GM18498 (cell line): Measurements from ENCODE around the gene CLCF1.
"Not testable (repeated sequence)": the region's sequence is repeated elsewhere in the genome, so short reads cannot be mapped to it uniquely, and the experiment has no call there.

Experiments
- ATAC-seq: cut with Tn5 transposase; IDR thresholded peaks from one replicate; pipeline ENCODE4 v1.9.1; 2021; ENCODE audit warnings: mild to moderate bottlenecking, moderate library complexity; ENCODE audit not compliant: unreplicated experiment

CLCF1 gene

DNA sequence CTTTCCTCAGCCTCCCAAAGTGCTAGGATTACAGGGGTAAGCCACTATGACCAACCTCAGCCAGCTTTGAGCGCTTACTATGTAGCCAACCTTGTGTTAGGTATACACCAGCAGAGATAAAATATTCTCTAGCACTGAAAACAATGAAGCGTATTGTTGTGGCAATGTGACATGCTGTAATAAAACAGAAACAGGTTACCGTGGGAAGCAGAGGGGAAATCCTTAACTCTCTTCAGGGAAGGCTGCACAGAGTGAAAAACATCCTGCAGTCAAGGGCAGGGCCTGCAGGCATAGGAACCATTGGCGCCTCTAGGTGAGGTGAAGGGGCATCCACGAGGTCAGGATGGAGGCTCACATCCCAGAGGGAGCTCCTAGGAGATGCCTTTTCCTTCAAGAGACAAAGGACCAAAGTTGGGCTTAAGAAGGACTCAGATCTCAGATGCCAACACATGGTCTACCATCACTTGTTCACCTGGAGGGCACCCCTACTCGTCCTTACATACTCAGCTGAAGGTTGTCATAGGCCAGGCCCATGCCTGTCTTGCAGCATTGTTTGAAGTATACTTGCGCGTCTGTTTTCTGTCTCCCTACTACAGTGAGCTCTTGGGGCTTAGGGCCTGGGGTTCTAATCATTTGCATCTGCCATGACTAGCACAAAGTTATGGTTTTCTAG, 28.0 kb downstream of the CLCF1 start:
- ATAC-seq: no peak

DNA sequence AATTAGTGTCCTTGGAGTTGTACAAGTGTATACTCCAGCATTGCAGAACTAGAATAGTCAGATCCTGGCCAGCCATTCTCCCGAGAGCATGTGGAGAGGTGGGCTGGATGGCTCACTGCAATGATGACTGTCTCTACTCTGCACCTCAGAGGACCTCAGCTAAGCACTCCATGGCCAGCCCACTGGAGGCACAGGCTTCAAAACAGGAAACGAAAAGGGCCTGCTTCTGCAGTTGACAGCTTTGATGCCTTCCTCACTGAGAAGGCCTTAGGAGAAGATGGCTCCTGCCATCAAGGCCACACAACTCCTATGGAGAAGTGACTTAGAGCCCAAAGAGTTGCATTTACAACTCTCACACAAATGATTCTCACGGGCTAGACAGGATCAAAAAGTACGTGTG, 29.1 kb downstream of the CLCF1 start:
- no peak for ATAC-seq

DNA sequence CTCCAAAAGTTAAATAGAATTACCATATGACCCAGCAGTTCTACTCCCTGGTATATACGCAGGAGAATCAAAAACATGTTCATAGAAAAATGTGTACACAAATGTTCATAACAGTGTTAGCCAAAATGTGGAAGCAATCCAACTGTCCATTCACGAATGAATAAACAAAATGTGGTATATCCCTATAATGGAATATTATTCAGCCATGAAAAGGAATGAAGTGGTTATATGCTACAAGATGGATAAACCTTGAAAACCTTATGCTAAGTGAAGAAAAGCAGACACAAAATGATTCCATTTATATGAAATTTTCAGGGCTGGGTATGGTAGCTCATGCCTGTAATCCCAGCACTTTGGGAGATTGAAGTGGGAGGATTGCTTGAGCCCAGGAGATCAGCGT, 36.1 kb downstream of the CLCF1 start:
- no peak for ATAC-seq

DNA sequence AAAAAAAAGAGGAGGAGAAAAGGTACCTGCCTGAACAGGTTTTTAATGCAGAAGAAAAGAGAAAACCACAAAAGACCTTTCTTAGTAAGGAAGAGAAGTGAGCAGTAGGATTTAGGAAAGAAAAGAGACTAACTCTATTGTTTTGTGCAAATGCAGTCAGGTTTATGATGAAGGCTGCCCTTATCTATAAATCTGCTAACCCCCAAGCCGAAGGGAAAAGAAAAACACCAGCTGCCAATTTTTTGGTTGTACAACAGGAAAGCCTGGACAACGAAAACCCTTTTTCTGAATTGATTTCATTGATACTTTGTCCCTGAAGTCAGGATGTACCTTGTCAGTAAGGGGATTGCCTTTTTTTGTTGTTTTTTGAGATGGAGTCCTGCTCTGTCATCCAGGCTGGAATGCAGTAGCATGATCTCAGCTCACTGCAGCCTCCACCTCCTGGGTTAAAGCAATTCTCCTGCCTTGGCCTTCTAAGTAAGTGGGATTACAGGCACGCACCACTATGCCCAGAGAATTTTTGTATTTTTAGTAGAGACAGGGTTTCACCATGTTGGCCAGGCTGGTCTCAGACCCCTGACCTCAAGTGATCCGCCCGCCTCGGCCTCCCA, 41.2 kb downstream of the CLCF1 start:
- no peak for ATAC-seq

DNA sequence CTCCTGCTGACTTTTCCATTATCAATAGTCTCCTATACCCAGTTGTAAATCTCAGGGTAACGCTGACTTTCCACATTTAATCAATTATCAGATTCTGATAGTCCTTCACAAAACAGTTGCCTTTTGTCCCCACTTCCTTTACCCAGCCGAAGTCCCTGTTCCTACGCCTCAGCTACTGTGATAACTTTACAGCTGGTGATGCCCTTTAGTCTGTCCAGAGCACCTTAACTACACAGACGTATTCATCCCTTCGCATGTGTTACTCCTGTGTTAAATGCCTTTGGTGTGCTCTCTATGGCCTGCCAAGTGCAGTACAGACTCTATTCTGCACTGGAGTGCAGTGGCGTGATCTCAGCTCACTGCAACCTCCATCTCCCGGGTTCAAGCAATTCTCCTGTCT, 49.9 kb downstream of the CLCF1 start:
- ATAC-seq: no peak

DNA sequence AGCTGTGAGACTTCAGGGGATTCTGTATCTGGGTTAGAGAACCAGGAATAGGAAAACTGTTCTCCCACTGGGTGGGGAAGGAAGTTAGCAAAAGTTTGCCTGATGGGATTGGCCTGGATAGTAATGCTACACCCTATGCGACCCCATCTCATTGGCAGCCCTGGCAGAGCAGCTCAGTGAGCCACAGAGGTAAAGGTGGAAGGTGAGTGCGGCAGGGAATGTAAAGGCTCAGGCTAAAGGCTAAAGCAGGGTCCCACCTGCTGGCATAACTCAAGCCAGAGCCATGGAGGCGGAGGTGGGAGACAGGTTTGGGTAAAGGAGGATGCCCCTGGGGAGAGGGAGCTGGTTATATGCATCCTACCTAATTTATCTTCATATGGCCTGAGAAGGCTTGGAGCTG, 51.3 kb downstream of the CLCF1 start:
- no peak for ATAC-seq

DNA sequence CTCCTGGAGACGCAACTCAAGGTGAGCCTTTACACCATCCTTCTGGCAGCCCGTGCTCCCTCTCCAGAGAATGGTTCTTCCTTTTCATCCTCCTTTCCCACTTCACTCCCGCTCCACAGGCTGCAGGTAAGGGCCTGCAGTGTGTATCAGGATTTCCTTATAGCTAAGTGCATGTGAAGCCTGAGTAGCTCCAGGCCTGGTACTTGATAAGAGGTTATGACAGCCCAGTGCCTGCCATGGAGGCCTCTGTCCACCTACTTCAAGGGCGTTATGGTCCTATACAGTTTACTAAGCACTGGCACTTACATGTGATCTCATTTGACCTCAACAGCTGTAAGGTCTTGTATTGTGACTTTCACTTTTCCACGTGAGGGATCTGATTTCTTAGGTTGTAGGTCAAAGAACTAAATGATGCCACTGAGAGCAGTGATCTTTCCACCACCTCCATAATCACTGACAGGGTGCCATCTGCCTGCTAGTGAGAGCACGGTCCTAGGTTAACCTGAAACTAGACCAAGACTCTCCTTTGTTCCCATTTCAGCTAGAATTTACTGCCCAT, 52.0 kb downstream of the CLCF1 start:
- ATAC-seq: no peak

DNA sequence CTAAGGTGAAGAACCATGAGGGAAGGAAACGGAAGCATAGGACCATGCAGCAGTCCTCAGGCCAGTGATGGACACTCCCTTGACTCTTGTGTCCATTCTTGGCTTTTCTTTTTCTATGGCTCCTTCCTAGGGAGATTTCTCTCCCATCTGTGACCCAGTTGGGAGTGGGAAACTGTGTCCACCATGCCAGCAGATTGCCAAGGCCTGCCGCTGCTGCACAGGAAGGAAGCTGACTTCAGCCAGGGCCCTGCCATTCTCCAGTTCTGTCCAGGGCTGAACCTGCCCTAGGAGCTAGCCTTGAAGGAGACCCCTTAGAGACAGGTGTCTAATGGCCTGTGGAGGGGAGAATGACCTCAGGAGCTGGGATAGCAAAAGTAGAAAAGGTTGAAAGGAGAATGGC, 52.7 kb downstream of the CLCF1 start:
- no peak for ATAC-seq

DNA sequence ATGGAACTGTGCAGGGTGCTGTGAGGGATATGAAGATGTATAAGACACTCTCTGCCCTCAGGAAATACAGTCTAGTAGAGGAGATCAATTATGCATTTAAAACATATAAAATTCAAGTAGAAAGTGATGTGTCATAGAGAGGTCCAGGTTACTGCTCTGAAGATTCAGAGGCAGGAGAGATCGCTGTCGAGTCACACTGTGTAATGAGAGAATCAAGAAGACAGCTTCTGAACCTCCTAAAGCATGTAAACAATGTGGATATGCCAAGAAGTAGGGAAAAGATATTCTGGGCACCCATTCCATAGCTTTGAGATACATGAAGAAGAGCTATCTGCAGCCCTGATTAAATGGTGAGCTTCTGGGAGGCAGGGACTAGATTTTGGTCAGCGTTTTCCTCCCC, 53.4 kb downstream of the CLCF1 start:
- ATAC-seq: no peak

DNA sequence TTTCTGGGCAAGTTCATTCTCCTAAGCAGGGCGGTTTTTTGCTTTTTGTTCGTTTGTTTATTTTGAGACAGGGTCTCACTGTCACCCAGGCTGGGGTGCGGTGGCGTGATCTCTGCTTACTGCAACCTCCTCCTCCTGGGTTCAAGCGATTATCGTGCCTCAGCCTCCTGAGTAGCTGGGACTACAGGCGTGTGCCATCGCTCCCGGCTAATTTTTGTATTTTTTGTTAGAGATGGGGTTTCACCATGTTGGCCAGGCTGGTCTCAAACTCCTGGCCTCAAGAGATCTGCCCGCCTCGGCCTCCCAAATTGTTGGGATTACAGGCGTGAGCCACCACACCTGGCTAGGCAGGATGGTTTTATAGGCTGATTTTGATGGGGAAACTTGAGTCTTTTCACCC, 54.5 kb downstream of the CLCF1 start:
- not testable (repeated sequence) for ATAC-seq

DNA sequence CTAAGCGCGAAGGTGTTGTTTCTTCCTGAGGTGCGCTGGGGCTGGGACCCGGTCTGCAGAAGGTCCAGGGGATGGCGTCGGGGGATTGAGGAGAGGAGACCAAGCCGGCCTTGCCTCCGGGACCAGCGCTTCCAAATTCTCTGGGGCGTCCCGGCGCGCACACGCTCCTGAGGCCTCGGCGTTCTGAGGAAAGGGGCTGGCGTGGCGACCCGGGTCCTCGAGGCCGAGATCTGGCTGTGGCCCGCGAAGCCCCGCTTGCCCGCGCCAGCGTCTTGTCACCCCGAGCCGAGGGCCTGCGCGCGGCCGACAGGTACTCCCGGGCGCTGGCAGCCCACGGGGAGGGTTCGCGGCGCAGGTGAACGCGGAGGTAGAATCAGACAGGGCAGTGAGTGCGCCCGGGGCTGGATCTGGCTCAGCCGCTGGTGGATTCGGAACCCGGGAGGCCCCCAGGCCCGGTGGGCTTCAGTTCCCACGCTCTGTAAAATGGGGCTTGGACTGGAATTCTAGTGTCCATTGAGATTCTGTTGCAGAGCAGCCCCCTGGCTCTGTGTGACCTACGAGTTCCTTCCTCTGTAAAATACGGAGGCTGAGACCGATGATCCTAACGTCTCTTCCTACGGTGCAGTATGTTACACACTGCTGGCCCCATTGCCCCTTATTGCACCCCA, 55.4 kb downstream of the CLCF1 start:
- ATAC-seq: peak; percentile 17

DNA sequence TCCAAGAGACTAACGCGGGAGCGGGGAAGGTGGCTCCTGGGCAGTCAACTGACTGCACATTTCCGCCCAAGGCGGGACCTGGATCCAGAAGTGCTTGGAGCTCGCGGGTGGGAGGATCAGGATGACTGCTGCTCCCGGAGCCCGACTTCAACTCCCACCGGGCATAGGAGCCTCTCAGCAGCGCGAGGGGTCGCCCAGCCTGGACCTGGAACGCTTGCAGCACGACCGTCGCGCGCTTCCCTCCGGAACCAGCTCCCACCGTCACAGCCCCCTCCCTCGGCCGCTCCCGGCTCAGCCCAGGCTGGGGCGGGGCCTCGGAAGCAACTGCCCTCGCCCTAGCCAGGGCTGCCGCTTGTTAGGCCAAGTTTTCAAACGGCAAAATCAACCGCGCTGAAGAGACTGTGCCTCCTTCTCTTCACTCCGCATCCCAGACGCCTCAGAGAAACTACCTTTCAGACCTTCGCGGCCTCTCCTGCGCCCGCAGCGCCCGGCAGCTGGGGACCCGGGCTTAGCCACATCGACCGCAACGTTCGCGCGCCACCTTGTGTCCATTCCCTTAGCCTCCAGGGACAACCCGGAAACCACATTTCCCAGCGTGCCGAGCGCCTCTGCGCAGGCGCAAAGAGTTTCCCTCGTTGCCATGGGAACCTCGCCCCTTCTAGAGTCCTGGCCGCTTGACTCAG, 56.1 kb downstream of the CLCF1 start:
- peak; percentile 83 for ATAC-seq

DNA sequence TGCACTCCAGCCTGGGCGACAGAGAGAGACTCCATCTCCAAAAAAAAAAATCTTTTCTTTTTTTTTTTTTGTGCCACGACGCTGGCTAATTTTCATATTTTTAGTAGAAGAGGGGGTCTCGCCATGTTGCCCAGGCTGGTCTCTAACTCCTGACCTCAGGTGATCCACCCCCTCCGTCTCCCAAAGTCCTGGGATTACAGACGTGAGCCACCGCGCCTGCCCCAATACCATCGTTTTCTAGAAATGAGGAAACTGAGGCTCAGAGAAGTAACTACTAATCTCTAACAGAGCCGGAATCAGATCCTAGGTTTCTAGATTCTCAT, 56.6 kb downstream of the CLCF1 start:
- no peak for ATAC-seq

DNA sequence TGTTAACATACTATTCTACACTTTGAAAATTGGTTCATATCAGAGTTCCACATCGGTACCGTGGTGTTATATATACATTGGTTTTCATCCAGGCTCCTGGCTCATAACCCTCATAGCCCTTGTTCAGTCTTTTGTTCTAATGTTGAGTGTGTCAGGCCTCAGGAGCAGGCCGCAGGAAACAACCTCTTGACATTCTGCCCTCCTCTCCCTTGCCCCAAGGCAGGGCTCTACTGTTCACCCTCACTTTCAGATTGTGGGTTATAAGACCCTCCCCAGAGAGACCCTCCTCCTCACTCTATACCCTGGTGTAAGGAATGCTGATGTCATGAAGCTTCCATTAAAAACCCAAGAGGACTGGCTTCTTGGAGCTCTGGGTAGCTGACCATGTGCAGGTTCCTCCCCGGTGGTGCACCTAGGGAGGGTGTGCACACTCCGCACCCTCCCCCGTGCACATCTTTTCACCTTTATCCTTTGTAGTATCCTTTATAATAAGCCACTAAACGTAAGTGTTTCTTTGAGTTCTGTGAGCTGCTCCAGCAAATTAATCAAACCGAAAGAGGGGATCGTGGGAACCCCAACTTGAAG, 58.0 kb downstream of the CLCF1 start:
- no peak for ATAC-seq

DNA sequence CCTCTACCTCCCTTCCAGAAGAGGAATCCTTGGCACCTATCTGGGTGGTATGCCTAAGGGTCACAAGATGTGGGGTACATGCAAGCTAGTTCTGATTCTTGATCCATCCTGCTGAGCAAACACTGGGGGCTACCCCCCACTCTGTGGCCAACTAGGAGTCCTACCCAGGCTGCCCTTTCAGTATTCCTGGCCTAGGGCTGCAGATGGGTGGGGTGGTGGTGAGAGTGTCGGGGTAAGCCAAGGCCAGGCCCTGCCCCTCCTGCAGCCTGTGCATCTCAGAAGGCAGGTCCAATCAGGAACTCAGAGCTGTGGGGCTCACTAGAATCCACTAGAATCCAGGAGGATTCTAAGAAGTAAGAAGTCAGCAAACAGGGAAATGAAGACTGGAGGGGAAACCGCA, 59.2 kb downstream of the CLCF1 start:
- ATAC-seq: no peak
